ENCODE measurements around the gene USP36. TPM values are rescaled to one million over a fixed set of nuclear protein-coding genes. Genes with fewer than 3 reads are reported as not detected.

The USP36 gene
- total RNA-seq, 1 donor from 2014 or later: 36.4 TPM

DNA sequence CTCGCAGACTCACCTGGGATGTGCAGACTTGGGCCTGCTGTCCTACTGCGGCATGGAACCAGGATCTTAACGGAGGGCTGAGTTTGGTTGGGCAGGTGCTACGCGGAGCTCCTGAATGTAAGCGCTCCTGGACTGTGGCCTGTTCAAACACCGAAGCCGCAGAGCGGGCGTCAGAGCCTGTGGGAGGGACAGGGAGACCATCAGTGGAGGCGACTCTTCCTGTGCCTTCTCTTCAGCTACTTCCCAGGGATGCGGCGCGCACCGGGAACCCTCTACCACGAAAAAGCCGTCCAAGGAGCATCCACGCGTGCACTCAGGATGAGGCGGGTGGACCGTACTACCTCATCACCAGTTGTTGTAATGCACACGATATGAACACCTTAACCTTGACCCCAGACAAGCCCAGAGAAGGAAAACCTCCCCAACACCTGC is 2.0 kb downstream of the USP36 start:
- TF ChIP-seq, protein P1, sequence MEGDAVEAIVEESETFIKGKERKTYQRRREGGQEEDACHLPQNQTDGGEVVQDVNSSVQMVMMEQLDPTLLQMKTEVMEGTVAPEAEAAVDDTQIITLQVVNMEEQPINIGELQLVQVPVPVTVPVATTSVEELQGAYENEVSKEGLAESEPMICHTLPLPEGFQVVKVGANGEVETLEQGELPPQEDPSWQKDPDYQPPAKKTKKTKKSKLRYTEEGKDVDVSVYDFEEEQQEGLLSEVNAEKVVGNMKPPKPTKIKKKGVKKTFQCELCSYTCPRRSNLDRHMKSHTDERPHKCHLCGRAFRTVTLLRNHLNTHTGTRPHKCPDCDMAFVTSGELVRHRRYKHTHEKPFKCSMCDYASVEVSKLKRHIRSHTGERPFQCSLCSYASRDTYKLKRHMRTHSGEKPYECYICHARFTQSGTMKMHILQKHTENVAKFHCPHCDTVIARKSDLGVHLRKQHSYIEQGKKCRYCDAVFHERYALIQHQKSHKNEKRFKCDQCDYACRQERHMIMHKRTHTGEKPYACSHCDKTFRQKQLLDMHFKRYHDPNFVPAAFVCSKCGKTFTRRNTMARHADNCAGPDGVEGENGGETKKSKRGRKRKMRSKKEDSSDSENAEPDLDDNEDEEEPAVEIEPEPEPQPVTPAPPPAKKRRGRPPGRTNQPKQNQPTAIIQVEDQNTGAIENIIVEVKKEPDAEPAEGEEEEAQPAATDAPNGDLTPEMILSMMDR (conservative IDR thresholded peaks at IDR 0.05; ENCODE audit: low read depth, low read length): no peak
- H3K4me3 ChIP-seq (ENCODE audit: low read depth, low read length): no peak overlapping the region
- no peak for DNase-seq (ENCODE audit: low read depth)

DNA sequence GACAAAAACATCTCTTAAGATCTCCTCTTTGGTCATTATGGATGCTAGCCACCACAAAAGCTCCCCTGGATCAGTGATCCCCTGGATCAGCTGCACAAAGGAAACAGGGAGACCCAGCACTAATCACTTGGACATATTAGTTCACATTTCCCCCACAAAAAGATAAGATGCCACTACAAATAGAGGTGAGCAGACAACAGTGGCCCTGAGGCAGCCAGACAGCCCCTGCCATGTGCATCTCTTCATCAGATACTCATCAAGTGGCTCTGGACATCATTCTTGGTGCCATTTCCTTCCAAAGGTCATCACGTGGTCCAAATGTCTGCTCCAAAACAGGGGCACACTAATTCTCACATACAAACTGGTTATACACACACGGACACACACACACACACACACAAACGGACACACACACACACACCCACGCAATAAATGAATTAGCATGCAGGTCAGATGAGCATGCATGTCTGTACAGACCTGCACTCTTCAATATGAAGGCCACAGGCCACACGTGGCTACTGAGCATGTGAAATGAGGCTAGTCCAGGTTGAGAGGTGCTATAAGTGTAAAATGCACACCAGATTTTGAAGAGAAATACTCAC is 4.1 kb downstream of the USP36 start:
- DNase-seq (ENCODE audit: low read depth): no peak
- H3K4me3 ChIP-seq (ENCODE audit: low read depth, low read length): no peak overlapping the region
- TF ChIP-seq, protein P1 (conservative IDR thresholded peaks at IDR 0.05; ENCODE audit: low read depth, low read length): no peak

DNA sequence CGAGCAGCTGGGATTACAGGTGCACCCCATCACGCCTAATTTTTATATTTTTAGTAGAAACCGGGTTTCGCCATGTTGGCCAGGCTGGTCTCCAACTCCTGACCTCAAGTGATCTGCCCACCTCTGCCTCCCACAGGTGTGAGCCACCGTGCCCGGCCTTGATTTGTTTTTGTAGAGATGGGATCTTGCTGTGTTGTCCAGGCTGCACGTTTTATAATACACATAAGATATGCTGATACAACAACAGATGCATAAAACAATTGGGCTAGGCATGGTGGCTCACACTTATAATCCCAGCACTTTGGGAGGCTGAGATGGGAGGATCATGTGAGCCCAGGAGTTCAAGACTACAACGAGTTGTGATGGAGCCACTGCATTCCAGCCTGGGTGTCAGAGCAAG is 6.0 kb downstream of the USP36 start:
- DNase-seq (ENCODE audit: low read depth): no peak
- TF ChIP-seq, protein P1 (conservative IDR thresholded peaks at IDR 0.05; ENCODE audit: low read depth, low read length): no peak
- H3K4me3 ChIP-seq (ENCODE audit: low read depth, low read length): no peak overlapping the region

DNA sequence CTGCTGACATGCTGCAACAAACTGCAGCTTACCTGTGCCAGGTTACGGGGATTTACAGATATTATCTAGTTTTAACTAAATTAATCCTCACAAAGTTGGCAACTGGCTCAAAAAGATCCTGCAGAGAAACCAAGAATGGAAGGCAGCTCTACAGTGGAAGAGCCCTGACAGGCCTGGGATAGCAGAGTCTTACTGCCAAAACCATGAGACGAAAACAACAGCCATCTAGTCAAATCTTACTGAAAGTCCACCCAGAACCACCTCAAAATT is 8.1 kb downstream of the USP36 start:
- TF ChIP-seq, protein P1 (conservative IDR thresholded peaks at IDR 0.05; ENCODE audit: low read depth, low read length): no peak
- H3K4me3 ChIP-seq (ENCODE audit: low read depth, low read length): no peak overlapping the region
- no peak for DNase-seq (ENCODE audit: low read depth)

DNA sequence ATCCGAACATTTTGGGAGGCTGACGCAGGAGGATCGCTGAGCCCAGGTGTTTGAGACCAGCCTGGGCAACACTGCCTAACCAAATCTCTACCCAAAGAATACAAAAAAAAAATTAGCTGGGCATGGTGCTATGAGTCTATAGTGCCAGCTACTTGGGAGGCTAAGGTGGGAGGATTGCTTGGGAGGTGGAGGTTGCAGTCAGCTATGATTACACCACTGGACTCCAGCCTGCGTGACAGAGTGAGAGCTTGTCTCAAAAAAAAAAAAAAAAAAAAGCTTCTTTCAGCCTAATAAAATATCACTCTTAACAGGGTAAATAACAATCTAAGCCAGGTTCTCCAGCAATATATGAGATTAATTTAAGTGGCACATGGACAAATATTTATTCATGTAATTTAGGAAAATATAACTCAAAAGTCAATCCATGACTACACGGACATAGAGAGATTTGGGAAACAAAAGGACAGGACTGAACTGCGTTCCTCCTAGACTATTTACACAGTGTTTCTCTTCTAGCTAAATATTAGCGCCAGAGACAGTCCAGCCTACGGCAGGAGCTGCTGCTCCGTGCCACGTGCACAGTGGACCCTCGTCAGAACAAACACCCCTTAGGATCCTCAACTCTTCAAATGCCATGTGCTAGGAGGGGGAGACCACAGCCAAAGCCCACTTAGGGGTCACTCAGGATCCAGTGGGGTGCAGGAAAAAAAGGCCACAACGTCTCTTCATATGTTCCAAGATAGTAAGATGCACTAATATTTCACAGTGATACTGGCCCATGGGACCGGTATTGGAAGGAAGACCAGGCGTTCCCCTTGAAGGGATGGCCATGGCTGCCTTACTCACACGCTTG is 8.7 kb downstream of the USP36 start:
- H3K4me3 ChIP-seq (ENCODE audit: low read depth, low read length): no peak overlapping the region
- no peak for DNase-seq (ENCODE audit: low read depth)
- TF ChIP-seq, protein P1 (conservative IDR thresholded peaks at IDR 0.05; ENCODE audit: low read depth, low read length): no peak

DNA sequence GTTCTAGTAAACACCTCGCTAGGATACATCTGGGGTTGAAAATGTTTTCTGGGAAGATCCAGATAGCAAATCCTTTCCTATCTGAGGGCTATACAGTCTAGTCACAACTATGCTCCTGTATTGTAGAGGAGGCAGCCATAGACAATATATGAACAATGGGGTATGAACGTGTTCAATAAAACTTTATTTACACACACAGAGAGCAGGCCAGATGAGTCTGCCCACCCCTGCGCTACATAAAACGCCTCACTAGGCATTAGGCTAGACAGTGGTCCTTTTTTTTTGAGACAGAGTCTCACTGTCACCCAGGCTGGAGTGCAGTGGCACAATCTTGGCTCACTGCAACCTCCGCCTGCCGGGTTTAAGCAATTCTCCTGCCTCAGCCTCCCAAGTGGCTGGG is 11.1 kb downstream of the USP36 start:
- no peak for DNase-seq (ENCODE audit: low read depth)
- no peak overlapping the region for H3K4me3 ChIP-seq (ENCODE audit: low read depth, low read length)
- TF ChIP-seq, protein P1 (conservative IDR thresholded peaks at IDR 0.05; ENCODE audit: low read depth, low read length): no peak

Measured in epithelial cell of proximal tubule (primary cell).